ENCODE data around the gene FBXO24.

The FBXO24 gene

GRCh38 chr7:100575206-100575631, 10.9 kb upstream of the FBXO24 start:
- DNase-seq = no peak

GRCh38 chr7:100575746-100576383, 10.3 kb upstream of the FBXO24 start:
- no peak for DNase-seq

GRCh38 chr7:100576384-100576993, 9.6 kb upstream of the FBXO24 start:
- DNase-seq = no peak

- no peak for DNase-seq
Observed at GRCh38 chr7:100577103-100577502, 9.0 kb upstream of the FBXO24 start.

- DNase-seq = no peak
Observed at GRCh38 chr7:100577507-100577906, 8.6 kb upstream of the FBXO24 start.

GRCh38 chr7:100578246-100579183, 7.6 kb upstream of the FBXO24 start:
- DNase-seq = no peak

GRCh38 chr7:100580466-100581283, 5.5 kb upstream of the FBXO24 start:
- DNase-seq = no peak

GRCh38 chr7:100582041-100582579, 4.0 kb upstream of the FBXO24 start:
- no peak for DNase-seq

GRCh38 chr7:100582650-100583049, 3.5 kb upstream of the FBXO24 start:
- no peak for DNase-seq

- peak; percentile 67 for DNase-seq
Observed at GRCh38 chr7:100583132-100584053, 2.7 kb upstream of the FBXO24 start.

GRCh38 chr7:100584054-100584682, 2.0 kb upstream of the FBXO24 start:
- no peak for DNase-seq

- DNase-seq = no peak
Observed at GRCh38 chr7:100584683-100585510, 1.2 kb upstream of the FBXO24 start.

GRCh38 chr7:100585511-100586265, 440 bp upstream of the FBXO24 start, which contains the start of gene LRCH4:
Gene LRCH4, minus strand, starts transcription at chr7:100586129. Its CDS starts 29 bp downstream, at chr7:100586100.
- peak; percentile 52 for DNase-seq

- no peak for DNase-seq
Observed at GRCh38 chr7:100588438-100588837, 2.3 kb downstream of the FBXO24 start.

GRCh38 chr7:100589341-100589947, 3.3 kb downstream of the FBXO24 start:
- DNase-seq = no peak

- DNase-seq = no peak
Observed at GRCh38 chr7:100590077-100590737, 4.1 kb downstream of the FBXO24 start.

- no peak for DNase-seq
Observed at GRCh38 chr7:100591596-100591995, 5.5 kb downstream of the FBXO24 start.

GRCh38 chr7:100595188-100595587, 9.1 kb downstream of the FBXO24 start:
- no peak for DNase-seq

All from activated gamma-delta T cell treated with Interleukin-2 at 50 U/mL for 16 hours (primary cell).